Glutamatergic neuron (in vitro differentiated cells): ENCODE data around the gene MICAL3. TPM values are rescaled to one million over a fixed set of nuclear protein-coding genes. Genes with fewer than 3 reads are reported as not detected.

Experiments
- DNase-seq: peaks from one replicate; pipeline ENCODE4 v3.0.0; 2022
- H3K27ac Mint-ChIP-seq: one replicate; pipeline ENCODE4 v1.8.0; 2020; ENCODE audit warnings: mild to moderate bottlenecking, mixed read lengths, inconsistent platforms; ENCODE audit not compliant: unreplicated experiment
- H3K27me3 Mint-ChIP-seq: one replicate; pipeline ENCODE4 v1.8.0; 2020; ENCODE audit warnings: mild to moderate bottlenecking, moderate library complexity, mixed read lengths, inconsistent platforms; ENCODE audit not compliant: unreplicated experiment
- H3K36me3 Mint-ChIP-seq: one replicate; pipeline ENCODE4 v1.8.0; 2020; ENCODE audit warnings: mild to moderate bottlenecking, mixed read lengths, inconsistent platforms; ENCODE audit not compliant: unreplicated experiment
- H3K4me1 Mint-ChIP-seq: one replicate; pipeline ENCODE4 v1.8.0; 2020; ENCODE audit warnings: mild to moderate bottlenecking, low read depth, mixed read lengths, inconsistent platforms; ENCODE audit not compliant: unreplicated experiment
- H3K4me3 Mint-ChIP-seq: one replicate; pipeline ENCODE4 v1.8.0; 2020; ENCODE audit warnings: mild to moderate bottlenecking, mixed read lengths, inconsistent platforms; ENCODE audit not compliant: unreplicated experiment
- H3K9me3 Mint-ChIP-seq: one replicate; pipeline ENCODE4 v1.8.0; 2020; ENCODE audit warnings: mild to moderate bottlenecking, moderate library complexity, mixed read lengths, inconsistent platforms; ENCODE audit not compliant: unreplicated experiment
- CTCF ChIP-seq: fragments of 200-600 bp; sonication (generic); IDR thresholded peaks from one replicate; pipeline ENCODE4 v1.5.0; 2021; ENCODE audit not compliant: partially characterized antibody, unreplicated experiment
- total RNA-seq: library from RNA; stranded (reverse); fragmentation: NEBNext Ultra II Directional; extraction: Animal tissue kit (Norgen Biotek cat#: 25700); gene quantifications from one replicate; pipeline ENCODE4 v1.2.1, GENCODE V29; 2021; ENCODE audit not compliant: unreplicated experiment

Gene MICAL3
- total RNA-seq, 1 donor from 2014 or later, result 132 TPM

- H3K27ac Mint-ChIP-seq, result peak overlapping the region; percentile 95
- no peaks in the 10 kb centered on the region for H3K36me3 Mint-ChIP-seq
- peaks cover 25% of the 10 kb centered on the region for H3K4me1 Mint-ChIP-seq
- no peak for TF ChIP-seq CTCF
- peak overlapping the region; percentile 61 for H3K4me3 Mint-ChIP-seq
- DNase-seq, result no peak
- H3K27me3 Mint-ChIP-seq, result peaks cover 9% of the 10 kb centered on the region
- peaks cover 15% of the 10 kb centered on the region for H3K9me3 Mint-ChIP-seq
Observed at GRCh38 chr22:17787241-17787640, 237.1 kb downstream of the MICAL3 start.

GRCh38 chr22:17786435-17787161 is 237.8 kb downstream of the MICAL3 start:
- Mint-ChIP-seq H3K9me3 (peaks cover 13% of the 10 kb centered on the region), H3K4me1 (peaks cover 21% of the 10 kb centered on the region), H3K27ac (peak overlapping the region; percentile 95), H3K36me3 (no peaks in the 10 kb centered on the region), H3K4me3 (peak overlapping the region; percentile 61), H3K27me3 (peaks cover 9% of the 10 kb centered on the region)
- peak; percentile 78 for DNase-seq
- no peak for TF ChIP-seq CTCF

- Mint-ChIP-seq H3K4me1 (peaks cover 19% of the 10 kb centered on the region), H3K27me3 (peaks cover 9% of the 10 kb centered on the region), H3K27ac (peak overlapping the region; percentile 28), H3K9me3 (peaks cover 10% of the 10 kb centered on the region), H3K4me3 (no peak overlapping the region), H3K36me3 (no peaks in the 10 kb centered on the region)
- peak; percentile 40 for TF ChIP-seq CTCF
- DNase-seq, result peak; percentile 50
Observed at GRCh38 chr22:17785185-17786184, 238.9 kb downstream of the MICAL3 start.

- no peak for DNase-seq
- Mint-ChIP-seq H3K4me1 (peaks cover 19% of the 10 kb centered on the region), H3K9me3 (peaks cover 10% of the 10 kb centered on the region), H3K4me3 (no peak overlapping the region), H3K36me3 (no peaks in the 10 kb centered on the region), H3K27ac (no peak overlapping the region), H3K27me3 (peaks cover 9% of the 10 kb centered on the region)
- no peak for TF ChIP-seq CTCF
Observed at GRCh38 chr22:17784776-17785175, 239.6 kb downstream of the MICAL3 start.
